Measurements from ENCODE around the gene IGFN1. TPM values are rescaled to one million over a fixed set of nuclear protein-coding genes. Genes with fewer than 3 reads are reported as not detected.

The IGFN1 gene
- total RNA-seq, 1 donor from 2014 or later = 0.16 TPM

GRCh38 chr1:201184307-201185122 lies 6.1 kb upstream of the IGFN1 start:
- DNase-seq (ENCODE audit: low spot score) = peak; percentile 46

- DNase-seq (ENCODE audit: low spot score) = no peak
Measured at GRCh38 chr1:201185123-201185453, 5.5 kb upstream of the IGFN1 start.

- DNase-seq (ENCODE audit: low spot score) = no peak
Measured at GRCh38 chr1:201185527-201186128, 5.0 kb upstream of the IGFN1 start.

GRCh38 chr1:201186192-201186591 lies 4.4 kb upstream of the IGFN1 start:
- DNase-seq (ENCODE audit: low spot score) = no peak

- no peak for DNase-seq (ENCODE audit: low spot score)
Measured at GRCh38 chr1:201189085-201189484, 1.5 kb upstream of the IGFN1 start.

GRCh38 chr1:201190005-201190404 lies 619 bp upstream of the IGFN1 start:
- no peak for DNase-seq (ENCODE audit: low spot score)

- no peak for DNase-seq (ENCODE audit: low spot score)
Measured at GRCh38 chr1:201191653-201192260, 1.1 kb downstream of the IGFN1 start.

- no peak for DNase-seq (ENCODE audit: low spot score)
Measured at GRCh38 chr1:201192261-201192788, 1.7 kb downstream of the IGFN1 start.

- DNase-seq (ENCODE audit: low spot score) = no peak
Measured at GRCh38 chr1:201194046-201194445, 3.4 kb downstream of the IGFN1 start.

GRCh38 chr1:201198598-201198997 lies 8.0 kb downstream of the IGFN1 start:
- no peak for DNase-seq (ENCODE audit: low spot score)

GRCh38 chr1:201205036-201205435 lies 14.4 kb downstream of the IGFN1 start:
- DNase-seq (ENCODE audit: low spot score) = no peak

GRCh38 chr1:201206176-201206575 lies 15.6 kb downstream of the IGFN1 start:
- DNase-seq (ENCODE audit: low spot score) = no peak

GRCh38 chr1:201207046-201207445 lies 16.4 kb downstream of the IGFN1 start:
- DNase-seq (ENCODE audit: low spot score) = no peak

GRCh38 chr1:201208236-201208635 lies 17.6 kb downstream of the IGFN1 start:
- DNase-seq (ENCODE audit: low spot score) = no peak

- DNase-seq (ENCODE audit: low spot score) = no peak
Measured at GRCh38 chr1:201212056-201212455, 21.4 kb downstream of the IGFN1 start.

- DNase-seq (ENCODE audit: low spot score) = no peak
Measured at GRCh38 chr1:201212461-201213055, 21.9 kb downstream of the IGFN1 start.

- no peak for DNase-seq (ENCODE audit: low spot score)
Measured at GRCh38 chr1:201213106-201213770, 22.6 kb downstream of the IGFN1 start.

GRCh38 chr1:201213926-201214325 lies 23.3 kb downstream of the IGFN1 start:
- no peak for DNase-seq (ENCODE audit: low spot score)

GRCh38 chr1:201214461-201214860 lies 23.8 kb downstream of the IGFN1 start:
- DNase-seq (ENCODE audit: low spot score) = no peak

GRCh38 chr1:201214886-201215285 lies 24.3 kb downstream of the IGFN1 start:
- no peak for DNase-seq (ENCODE audit: low spot score)

- DNase-seq (ENCODE audit: low spot score) = peak; percentile 32
Measured at GRCh38 chr1:201215531-201216357, 25.1 kb downstream of the IGFN1 start.
